GM12872 (cell line): Measurements from ENCODE around the gene ABLIM2.

ENCODE experiments used
- TF ChIP-seq, protein P1 (sequence below): IDR thresholded peaks from 3 replicates; pipeline ENCODE4 v1.5.1; 2011; ENCODE audit warnings: low read depth, mild to moderate bottlenecking, low read length, moderate library complexity; ENCODE audit not compliant: insufficient read depth

ABLIM2 gene

DNA sequence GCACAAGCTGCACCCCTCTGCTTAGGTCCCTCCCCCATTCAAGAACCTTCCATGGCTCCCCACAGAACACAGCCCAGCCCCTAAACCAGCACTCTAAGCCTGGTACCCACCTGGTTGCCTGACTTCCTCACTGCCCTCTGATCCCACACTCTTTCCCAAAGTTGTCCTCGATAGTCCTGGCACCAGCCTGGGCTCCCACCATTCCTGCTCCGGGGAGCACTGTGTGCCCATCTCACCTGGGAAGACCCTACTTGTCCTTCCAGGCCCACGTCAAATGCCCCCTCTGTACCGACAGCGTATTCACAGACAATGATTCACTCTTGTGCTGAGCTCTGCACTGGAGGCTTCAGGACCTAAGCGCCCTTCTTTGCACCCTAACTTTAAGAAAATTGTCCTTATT lies 40.1 kb downstream of the ABLIM2 start:
- TF ChIP-seq, protein P1, sequence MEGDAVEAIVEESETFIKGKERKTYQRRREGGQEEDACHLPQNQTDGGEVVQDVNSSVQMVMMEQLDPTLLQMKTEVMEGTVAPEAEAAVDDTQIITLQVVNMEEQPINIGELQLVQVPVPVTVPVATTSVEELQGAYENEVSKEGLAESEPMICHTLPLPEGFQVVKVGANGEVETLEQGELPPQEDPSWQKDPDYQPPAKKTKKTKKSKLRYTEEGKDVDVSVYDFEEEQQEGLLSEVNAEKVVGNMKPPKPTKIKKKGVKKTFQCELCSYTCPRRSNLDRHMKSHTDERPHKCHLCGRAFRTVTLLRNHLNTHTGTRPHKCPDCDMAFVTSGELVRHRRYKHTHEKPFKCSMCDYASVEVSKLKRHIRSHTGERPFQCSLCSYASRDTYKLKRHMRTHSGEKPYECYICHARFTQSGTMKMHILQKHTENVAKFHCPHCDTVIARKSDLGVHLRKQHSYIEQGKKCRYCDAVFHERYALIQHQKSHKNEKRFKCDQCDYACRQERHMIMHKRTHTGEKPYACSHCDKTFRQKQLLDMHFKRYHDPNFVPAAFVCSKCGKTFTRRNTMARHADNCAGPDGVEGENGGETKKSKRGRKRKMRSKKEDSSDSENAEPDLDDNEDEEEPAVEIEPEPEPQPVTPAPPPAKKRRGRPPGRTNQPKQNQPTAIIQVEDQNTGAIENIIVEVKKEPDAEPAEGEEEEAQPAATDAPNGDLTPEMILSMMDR = no peak

- TF ChIP-seq, protein P1 = no peak
Observed at GRCh38 chr4:8118035-8118434, 40.6 kb downstream of the ABLIM2 start.

DNA sequence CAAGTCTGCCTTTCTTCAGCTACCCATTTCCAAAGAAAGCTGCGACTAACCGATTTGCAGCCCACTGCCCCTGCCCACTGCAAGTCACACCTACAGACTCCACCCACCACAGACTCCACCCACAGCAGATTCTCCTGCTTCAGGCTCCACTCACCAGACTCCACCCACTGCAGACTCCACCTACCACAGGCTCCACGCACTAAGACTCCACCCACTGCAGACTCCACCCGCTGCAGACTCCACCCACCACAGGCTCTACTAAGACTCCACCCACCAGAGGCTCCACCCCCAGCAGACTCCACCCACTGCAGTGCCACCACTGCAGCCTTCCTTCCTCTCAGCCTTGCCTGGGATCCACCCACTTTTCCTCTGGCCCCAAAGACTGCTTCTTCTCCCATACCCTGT lies 41.3 kb downstream of the ABLIM2 start:
- TF ChIP-seq, protein P1 = no peak

DNA sequence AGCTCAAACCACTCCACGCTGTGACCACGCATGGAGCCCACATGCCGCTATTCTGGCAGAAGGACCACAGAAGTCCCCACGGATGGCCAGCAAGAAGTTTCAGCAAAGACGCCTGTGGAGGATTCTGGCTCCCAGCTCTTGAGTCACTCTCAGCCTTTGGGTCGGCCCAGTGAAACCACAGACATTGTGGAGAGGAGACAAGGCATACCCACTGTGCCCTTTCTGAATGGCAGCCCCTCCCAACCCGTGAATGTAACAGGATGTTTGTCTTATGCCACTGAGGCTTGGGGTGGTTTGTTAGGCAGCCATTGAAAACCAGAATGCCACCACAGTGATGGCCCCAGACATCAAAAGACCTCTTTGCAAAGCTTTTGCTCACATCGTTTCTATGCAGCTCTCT lies 42.7 kb downstream of the ABLIM2 start:
- TF ChIP-seq, protein P1 = no peak

DNA sequence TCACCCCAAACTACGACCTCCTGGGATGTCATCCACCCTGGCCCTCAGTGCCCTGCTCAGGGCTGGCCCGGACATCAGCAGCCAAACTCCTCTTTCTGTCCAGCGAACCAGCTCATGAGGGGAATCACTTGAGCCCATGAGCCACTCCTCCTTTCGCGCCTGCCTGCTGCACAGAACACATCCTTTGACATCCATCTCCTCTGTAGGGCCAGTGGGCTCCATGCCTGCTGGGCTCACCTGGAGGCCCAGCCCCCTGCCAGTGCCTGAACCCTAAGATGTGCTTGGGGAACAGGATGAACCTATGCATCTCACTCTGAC lies 43.5 kb downstream of the ABLIM2 start:
- TF ChIP-seq, protein P1 = no peak

GRCh38 chr4:8114456-8115202 lies 44.0 kb downstream of the ABLIM2 start:
- TF ChIP-seq, protein P1 = no peak

- TF ChIP-seq, protein P1 = no peak
Observed at GRCh38 chr4:8113611-8114377, 44.8 kb downstream of the ABLIM2 start.
